HG02763 (cell line): ENCODE measurements around the gene WDR17.

ENCODE experiments used
- ATAC-seq: cut with Tn5 transposase; IDR thresholded peaks from one replicate; pipeline ENCODE4 v1.9.1; 2021; ENCODE audit warnings: mild to moderate bottlenecking, moderate library complexity; ENCODE audit not compliant: unreplicated experiment

Gene WDR17

DNA sequence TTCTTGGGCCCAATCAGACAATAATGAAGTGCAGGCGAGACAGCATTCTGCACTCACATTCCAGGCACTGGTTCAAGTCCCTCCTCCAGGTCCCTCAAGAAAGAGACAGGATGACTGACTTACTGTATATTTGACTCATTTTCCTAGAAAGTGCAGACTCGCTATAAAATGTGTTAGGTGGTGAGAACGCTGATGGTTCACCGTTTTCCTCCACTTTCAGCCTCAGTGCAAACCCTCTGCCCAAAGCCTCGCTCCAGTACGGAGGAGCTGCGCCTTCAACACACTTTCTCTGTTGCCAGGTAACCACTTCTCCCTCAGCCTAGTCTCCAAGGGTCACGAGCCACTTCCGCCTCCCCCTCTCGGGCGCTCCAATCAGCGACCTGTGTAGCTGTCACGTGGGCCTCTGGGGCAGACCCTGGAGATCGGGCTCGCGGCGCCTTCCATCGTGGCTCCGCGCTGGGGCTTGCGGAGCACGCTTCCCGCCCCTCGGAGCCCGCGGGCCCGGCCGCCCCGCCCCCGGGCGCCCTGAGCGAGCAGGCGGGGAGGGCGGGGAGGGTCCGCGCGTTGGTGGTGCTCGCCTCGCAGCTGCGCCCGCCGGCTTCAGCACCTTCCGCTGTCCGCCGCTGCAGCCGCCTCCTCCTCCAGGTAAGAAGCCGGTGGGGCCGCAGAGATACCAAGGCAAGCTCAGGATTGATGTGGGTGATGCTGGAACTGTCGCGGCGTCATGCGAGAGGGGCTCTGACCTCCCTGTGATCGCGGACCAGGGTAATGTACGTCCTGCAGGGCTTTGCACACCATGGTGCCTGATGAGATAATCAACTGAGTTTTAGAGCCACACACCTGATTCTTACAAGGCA lies at the start of gene WDR17:
Gene WDR17 (plus strand): TSS at position 407 of the 857 bp plus-strand sequence. CDS start 45,740 bp downstream, outside the sequence.
- peak; percentile 100 for ATAC-seq

DNA sequence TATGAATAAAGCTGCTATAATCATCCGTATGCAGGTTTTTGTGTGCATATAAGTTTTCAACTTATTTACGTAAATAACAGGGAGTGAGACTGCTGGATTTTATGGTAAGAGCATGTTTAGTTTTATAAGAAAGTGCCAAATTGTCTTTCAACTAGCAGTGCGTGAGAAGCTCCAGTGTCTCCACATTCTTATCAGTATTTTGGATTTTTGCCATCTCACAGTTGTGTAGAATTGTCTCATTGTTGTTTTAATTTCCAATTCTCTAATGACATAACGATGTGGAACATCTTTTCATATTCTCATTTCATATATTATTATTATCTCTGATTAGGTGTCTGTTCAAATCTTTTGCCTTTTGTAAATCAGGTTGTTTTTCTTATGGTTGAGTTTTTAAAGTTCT lies 49.0 kb upstream of the WDR17 start:
- ATAC-seq, result no peak

DNA sequence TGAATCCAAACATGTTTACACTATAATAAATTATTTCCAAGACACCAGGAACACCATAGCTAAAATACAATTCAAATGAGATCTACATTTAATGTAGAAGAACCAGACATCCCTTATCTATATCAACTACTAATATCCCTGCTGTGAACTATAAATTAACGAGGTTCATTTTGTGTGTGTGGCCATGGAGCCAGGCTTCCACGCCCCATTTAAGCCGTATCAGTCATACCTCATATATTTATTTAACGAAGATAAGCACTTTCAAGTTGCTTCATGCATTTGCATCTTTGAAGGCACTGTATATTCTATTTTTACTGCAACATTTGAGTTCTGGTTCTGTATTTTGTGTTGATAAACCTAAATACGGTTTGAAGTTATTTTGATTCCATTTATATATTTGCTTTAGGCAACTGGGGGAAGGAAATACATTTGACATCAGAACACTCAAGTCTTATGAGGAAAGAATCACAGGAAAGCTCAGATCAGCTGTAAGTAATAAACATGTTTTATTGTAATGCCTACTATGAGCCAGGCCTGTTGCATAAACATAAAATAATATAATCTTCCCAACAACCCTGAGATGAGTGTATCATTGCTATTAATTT lies 45.1 kb upstream of the WDR17 start:
- no peak for ATAC-seq

DNA sequence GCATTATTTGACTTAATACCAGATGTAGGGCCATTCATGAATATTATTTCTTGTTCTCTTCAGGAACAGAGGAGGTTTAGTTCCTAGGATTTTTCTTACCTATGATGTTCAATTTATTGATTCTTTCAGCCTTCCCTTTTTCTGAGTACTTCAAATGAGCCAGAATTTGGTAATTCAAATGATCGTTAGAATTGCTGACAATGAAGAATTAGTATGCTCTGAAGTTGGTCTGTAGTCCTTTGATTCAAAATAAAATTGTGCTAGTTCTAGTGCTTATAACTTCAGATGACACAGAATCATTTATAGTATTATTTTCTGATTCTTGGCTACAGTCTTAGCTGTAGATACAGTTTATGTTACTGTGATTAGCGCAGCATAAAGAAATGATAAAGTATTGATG lies 35.2 kb upstream of the WDR17 start:
- ATAC-seq, result no peak

DNA sequence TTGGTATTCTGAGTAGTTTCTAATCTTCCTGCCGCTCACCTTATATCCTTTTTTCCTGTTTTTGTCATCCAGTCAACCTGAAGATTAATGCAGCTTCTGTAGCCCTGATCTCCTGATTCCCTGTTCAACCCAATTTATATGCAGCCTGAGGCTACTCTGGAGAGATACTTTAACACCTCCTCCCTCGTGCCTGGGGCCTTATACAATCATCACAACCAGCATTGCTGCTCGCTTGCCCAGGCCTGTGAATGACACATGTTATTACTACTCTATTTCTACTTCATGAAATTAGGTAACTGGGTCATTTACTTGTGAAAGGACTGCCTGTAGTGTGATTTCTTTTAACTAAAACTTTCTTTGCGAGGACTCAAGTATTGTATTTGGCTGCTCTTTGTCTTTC lies 33.7 kb upstream of the WDR17 start:
- ATAC-seq, result no peak

DNA sequence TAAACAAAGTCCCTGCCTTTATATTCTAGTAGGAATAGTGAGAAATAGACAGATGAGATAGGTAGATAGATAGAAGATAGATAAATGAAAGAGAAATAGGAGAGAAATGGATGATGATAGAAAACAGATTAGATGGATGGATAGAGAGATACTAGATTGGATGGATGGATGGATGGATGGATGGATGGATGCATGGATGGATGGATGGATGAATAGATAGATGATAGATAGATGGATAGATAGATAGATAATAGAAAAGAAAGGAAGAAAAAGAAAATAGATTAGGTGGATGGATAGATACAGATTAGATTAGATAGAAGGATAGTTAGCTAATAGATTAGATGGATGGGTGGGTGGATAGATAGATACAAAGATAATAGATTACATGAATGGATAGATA lies 33.2 kb upstream of the WDR17 start:
- ATAC-seq, result no peak

DNA sequence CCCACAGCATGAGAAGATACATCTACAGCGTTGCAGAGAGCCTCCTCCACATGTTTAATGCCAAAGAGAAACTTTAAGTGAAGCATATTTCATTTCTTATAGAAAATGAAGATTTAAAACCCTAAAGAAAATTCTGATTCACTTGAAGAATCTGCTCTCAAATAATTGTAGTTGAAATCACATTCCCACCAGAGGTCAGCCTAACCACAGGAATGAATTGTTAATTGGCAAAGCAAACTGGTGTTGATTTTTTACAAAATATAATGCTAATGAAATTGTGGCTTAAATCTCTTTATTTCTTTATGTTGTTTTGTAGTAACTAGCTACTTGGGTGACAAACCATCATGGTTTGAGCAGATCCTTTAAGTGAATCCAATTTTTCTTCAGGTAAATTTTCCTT lies 31.1 kb upstream of the WDR17 start:
- ATAC-seq, result no peak

DNA sequence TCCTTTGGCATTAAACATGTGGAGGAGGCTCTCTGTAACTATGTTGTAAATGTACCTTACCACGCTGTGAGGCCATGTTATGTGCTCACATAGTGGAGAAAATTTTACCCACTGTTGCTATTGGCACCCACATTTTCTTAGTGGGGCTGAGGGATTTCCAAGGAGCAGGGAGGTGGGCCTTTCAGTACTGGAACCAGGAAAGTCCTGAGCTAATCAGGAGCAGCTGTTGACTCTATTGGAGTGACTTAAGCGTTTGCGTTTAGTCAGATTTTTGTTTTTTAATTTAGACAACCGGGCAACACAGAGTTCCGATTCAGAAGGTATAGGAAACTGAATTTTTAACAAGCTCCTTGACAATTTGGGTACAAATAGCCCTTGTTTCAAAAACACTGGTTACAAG lies 30.7 kb upstream of the WDR17 start:
- no peak for ATAC-seq

DNA sequence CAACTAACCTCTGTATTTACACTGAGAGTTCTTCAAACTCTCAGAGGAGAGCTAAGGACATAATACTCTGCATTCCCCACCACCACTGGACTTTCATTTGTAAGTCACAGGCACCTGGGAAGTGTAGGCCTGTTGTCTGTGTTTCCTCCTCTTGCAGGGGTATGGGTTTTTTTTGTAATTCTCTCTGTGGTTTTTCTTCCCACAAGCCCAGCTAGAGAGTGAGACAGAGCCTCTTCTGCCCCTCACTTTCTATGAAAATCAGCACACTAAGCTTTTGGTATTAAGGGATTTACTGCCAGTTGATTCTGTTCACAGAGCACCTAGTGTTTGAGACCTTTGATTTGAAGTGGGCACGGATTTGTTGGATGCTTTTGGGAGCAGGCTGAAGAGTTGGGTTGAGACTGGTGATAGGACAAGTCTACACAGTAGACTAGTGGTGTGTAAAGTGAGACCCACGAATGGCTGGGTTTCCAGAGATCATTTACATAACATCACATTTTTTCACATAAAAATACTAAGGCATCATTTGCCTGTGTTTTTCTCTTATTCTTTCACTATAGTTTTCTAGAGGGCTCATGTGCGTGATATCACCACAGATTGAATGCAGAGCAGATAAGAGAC lies 28.9 kb upstream of the WDR17 start:
- ATAC-seq, result peak; percentile 68

DNA sequence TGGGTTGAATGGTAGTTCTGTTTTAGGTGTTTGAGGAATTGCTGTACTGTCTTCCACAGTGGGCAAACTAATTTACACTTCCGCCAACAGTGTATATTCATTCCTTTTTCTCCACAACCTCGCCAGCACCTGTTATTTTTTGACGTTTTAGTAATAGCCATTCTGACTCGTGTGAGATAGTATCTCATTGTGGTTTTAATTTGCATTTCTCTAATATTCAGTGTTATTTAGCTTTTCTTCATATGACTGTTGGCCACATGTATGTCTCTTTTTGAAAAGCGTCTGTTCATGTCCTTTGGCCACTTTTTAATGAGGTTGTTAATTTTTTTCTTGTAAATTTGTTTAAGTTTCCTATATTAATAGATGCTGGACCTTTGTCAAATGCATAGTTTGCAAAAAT lies 26.9 kb upstream of the WDR17 start:
- ATAC-seq, result no peak

DNA sequence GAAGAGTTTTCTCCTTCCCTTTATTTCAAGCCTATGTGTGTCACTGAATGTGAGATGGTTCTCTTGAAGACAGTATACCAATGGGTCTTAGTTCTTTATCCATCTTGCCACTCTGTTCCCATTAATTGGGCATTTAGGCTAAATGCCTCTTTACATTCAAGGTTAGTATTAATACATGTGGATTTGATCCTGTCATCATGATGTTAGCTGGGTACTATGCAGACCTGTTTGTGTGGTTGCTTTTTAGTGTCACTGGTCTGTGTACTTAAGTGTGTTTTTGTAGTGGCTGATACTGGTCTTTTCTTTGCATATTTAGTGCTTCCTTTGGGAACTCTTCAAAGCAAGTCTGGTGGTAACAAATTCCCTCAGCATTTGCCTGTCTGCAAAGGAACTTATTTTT lies 23.4 kb upstream of the WDR17 start:
- ATAC-seq, result no peak

DNA sequence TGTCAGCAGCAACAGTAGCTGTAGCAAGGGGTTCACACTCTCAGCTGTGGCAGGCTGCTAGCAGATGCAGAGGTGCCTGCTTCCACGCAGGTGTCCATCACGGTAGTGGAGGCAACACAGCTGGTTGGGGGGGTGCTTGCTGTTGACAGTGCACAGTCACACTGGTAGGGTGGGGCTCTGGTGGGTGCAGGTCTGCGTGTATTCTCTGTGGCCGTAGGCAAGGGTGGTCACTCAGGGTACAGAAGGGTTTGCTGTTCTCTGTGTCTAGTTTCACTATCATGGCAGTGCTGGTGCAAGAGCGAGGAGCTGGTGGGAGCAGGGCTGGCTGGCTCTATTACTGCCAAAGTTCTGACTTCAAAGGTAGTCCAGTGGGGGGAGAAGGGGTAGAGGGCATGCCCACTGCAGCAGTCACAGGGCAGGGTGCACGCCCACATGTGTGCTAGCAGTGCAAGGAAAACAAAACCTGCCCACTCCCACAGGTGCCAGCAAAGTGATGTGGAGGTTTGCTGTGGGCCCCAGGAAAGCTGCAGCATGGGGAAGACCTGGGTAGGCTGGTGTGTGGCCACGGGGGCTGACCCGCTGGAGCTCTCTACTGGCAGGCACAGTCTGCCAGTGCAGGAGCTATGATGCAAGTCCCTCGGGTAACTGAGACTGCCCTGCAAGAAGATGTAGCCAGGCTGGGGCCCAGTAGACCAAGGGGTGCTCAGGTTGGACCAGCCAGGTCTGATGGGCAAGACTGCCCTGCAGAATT lies 21.6 kb upstream of the WDR17 start:
- ATAC-seq, result no peak

DNA sequence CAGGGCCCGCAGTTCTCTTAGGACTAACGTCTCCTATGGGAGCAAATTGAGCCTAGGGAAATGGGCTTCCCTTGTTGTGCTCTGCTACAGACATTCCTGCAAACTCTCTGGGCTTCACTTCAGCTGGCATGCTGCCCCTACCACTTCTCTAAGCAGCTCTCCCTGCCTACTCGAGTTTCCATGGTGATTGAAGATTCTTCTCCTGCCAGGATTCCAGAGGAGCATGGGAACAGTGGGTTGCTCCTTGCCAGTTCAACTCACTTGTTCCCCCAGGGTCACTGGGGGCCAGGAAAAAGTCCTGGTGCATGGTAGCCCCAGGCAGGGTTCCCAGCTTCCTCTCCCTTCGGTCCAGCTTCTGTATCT lies 21.1 kb upstream of the WDR17 start:
- ATAC-seq, result no peak

DNA sequence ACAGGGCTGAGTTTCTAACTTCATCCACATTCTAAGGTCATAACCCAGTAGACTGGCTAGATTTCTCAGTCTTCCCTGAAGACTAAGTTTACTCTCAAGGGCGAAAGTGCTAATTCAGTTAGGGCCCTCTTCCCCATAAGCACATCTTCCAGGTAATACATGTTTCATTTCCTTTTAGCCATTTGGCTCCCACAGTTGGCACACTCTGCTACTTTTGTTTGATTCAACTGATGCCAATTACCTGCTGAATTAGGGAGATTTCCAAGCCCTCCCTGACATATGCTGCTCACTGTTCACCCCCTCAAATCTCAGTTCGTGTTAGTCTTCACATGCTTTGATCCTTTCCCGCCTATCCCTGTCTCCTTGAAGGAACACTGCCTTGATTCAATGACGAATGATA lies 17.0 kb upstream of the WDR17 start:
- no peak for ATAC-seq

DNA sequence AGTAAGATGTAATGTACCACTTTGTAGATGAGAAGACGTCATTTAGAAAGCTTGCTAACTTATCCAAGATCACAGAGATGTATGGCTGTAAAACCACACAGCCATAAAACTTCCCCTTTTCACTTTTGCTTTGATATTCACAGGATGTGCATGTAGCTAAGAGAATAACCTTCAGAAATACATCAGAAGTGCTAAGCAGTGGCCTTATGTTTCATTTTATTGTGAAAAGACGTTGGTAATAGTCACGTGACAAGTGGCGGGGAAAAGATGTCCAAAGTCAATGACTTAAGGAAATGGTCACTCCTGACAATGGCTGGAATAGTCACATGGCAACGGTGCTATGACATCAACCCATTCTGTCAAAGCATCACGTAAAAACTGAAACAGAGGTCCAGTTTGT lies 12.9 kb upstream of the WDR17 start:
- ATAC-seq, result peak; percentile 81

DNA sequence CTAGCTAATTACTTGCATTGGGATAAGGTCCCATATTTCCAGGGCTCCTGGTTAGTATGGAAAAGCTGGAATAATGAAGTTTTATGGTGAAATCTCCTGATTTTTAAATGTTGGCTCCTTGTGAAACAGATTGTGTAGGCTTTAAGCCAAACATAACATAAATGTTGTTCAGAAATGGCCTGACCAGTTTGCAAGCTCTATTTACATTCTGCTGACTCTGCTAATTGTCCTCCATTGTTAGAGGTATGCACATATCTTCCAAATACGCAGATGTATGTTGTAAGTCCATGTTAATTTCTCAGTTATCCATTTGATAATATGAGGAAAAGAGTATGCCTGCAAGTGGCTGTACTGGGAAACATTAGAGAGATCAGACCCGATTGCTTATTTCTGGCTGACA lies 11.9 kb upstream of the WDR17 start:
- no peak for ATAC-seq

DNA sequence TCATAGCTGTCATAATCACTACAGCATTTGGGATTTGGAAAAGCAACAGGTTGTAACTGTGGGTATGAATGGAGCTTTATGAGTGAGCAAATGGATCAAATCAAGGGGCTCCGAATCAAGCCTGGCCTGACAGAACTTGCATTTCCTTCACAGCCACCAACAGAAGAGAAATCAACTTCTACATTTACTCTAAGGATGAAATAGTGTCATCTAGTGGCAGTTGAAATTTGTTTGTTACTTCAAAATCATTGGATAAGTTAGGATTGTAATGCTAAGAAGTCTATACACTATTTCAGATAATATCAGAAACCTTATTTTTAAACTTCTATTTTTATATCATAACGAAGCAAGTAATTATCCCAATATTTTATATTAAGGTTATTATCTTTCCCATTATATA lies 10.7 kb upstream of the WDR17 start:
- ATAC-seq, result no peak

DNA sequence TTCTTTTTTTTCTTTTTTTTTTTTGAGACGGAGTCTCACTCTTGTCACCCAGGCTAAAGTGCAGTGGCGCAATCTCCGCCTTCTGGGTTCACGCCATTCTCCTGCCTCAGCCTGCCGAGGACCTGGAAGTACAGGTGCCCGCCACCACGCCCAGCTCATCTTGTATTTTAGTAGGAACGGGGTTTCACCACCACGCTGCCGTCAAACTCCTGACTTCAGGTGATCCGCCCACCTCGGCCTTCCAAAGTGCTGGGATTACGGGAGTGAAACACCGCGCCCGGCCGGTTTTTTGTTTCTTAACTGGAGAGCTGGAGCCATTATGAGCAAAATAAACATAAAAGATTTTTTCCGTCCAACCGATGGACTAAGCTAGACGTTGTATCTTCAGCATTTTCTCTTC lies 1.9 kb upstream of the WDR17 start:
- no peak for ATAC-seq

DNA sequence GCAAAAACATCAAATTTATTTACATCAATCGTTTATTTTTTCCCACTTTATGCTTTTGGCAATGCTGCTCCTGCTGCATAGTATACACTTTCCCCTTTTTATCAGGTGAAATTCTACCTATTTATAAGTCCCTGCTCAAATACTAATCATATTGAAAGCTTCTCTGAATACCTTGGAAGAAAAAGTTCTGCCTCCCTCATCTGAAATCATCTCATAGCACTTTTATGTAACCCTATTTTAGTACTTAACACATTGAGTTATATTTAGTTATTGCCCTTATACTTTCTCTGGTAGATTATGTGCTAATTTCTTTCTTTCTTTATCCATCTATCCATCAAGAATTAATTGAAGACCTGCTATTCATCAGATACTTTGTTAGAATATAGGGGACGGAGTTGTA lies 1.1 kb upstream of the WDR17 start:
- ATAC-seq, result no peak

DNA sequence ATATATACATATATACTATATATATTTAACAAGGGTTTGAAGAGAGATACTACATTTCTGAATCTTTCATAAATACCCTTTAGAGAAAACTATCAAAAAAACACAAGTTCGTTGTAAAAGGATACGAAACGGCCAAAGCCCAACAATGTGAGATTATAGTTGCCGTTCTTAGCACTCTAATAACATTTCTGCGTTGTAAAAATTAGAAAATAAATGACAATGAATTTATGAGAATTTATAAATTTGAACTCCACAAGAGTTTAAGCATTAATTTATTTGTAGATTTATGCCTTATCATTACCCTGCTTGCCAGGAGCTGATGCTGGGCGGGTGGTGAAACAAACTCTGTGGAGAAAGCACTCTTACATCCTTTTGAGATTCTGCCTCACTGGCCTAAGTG lies 1.1 kb downstream of the WDR17 start:
- no peak for ATAC-seq

DNA sequence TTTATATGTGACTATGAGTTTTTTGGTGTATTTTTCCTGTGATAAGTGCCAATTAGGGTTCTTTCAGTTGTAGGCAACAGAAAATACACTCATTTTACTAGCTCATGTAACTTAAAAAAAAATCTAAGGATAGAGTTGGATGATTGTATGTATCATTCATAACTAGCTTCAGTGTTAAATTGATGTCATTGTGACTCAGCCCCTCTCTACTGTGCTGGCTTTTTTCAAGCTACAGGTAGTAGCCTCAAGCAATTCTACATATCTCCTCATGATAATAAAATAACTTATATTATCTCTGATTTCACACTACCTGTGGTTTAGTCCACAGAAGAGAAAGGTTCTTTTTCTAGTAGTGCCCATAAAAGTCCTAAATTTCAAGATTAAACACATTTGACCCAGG lies 11.9 kb downstream of the WDR17 start:
- ATAC-seq, result no peak

DNA sequence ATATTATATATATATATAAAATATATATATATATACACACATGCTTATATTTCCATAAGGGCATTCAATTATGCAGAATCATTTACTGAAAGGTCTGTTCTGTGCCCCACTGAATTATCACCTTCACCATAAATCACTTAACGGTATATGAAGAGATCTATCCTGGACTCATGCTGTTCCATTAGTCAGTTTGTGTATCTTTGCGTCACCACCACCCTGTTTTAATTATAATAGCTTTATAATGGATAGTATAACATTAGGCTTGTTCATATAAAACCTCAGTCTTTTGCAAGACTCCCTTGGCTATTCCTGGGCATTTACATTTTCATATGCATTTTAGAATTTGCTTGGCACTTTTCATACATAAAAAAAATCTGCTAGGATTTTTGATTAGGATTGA lies 19.1 kb downstream of the WDR17 start:
- ATAC-seq, result no peak
